ENCODE measurements around the gene ATG16L2.

ATG16L2 gene

DNA sequence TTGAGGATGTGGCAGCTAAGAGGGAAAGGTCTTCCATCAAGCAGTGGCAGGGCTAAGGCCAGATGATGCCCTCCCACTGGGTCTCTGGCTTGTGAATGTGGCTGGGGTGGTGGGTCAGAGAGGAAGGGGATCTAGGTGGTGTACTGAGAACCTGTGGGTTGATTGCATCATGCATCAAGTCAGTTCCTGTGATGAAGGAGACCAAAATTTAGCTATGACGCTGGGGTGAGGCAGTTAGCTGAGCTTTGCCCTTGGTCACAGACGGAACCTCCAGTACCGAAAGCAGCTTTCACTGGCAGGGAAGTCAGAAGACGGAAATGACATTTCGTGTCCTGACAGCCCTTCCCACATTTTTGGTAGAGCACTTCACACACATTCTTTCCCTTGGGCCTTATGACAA is 20.7 kb downstream of the ATG16L2 start:
- Histone ChIP-seq H3K27me3 (ENCODE audit: insufficient read depth, low read depth) (no peaks in the 10 kb centered on the region), H4K20me1 (ENCODE audit: insufficient read depth) (no peaks in the 10 kb centered on the region), H2AFZ (ENCODE audit: low read depth) (no peak overlapping the region), H3K27ac (no peak overlapping the region), H3K36me3 (ENCODE audit: insufficient read depth) (no peaks in the 10 kb centered on the region), H3K9ac (no peak overlapping the region), H3K79me2 (ENCODE audit: insufficient read depth, low read depth) (no peaks in the 10 kb centered on the region), H3K4me1 (ENCODE audit: low read depth, poor library complexity, severe bottlenecking) (peaks cover 4% of the 10 kb centered on the region), H3K4me3 (IDR thresholded peaks at IDR 0.05; ENCODE audit: insufficient read depth, low read depth, low read length) (no peak overlapping the region), H3K4me2 (no peak overlapping the region)
- TF ChIP-seq, protein P1, sequence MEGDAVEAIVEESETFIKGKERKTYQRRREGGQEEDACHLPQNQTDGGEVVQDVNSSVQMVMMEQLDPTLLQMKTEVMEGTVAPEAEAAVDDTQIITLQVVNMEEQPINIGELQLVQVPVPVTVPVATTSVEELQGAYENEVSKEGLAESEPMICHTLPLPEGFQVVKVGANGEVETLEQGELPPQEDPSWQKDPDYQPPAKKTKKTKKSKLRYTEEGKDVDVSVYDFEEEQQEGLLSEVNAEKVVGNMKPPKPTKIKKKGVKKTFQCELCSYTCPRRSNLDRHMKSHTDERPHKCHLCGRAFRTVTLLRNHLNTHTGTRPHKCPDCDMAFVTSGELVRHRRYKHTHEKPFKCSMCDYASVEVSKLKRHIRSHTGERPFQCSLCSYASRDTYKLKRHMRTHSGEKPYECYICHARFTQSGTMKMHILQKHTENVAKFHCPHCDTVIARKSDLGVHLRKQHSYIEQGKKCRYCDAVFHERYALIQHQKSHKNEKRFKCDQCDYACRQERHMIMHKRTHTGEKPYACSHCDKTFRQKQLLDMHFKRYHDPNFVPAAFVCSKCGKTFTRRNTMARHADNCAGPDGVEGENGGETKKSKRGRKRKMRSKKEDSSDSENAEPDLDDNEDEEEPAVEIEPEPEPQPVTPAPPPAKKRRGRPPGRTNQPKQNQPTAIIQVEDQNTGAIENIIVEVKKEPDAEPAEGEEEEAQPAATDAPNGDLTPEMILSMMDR (conservative IDR thresholded peaks at IDR 0.05; ENCODE audit: low read depth, low read length) = no peak

- no peaks in the 10 kb centered on the region for H4K20me1 ChIP-seq (ENCODE audit: insufficient read depth)
Measured at GRCh38 chr11:72836111-72836510, 21.9 kb downstream of the ATG16L2 start.

GRCh38 chr11:72838691-72839305 is 24.6 kb downstream of the ATG16L2 start:
- H3K36me3 ChIP-seq (ENCODE audit: insufficient read depth) = no peaks in the 10 kb centered on the region
- H3K4me1 ChIP-seq (ENCODE audit: low read depth, poor library complexity, severe bottlenecking) = peaks cover 4% of the 10 kb centered on the region
- no peaks in the 10 kb centered on the region for H3K79me2 ChIP-seq (ENCODE audit: insufficient read depth, low read depth)
- H3K9ac ChIP-seq = no peak overlapping the region
- H3K4me3 ChIP-seq (IDR thresholded peaks at IDR 0.05; ENCODE audit: insufficient read depth, low read depth, low read length) = no peak overlapping the region
- H4K20me1 ChIP-seq (ENCODE audit: insufficient read depth) = no peaks in the 10 kb centered on the region
- no peak overlapping the region for H2AFZ ChIP-seq (ENCODE audit: low read depth)
- H3K4me2 ChIP-seq = no peak overlapping the region
- H3K27me3 ChIP-seq (ENCODE audit: insufficient read depth, low read depth) = no peaks in the 10 kb centered on the region
- no peak overlapping the region for H3K27ac ChIP-seq
- TF ChIP-seq, protein P1 (conservative IDR thresholded peaks at IDR 0.05; ENCODE audit: low read depth, low read length) = no peak

More at GRCh38 chr11:72836111-72836510, 21.9 kb downstream of the ATG16L2 start:
- Histone ChIP-seq H3K4me3 (IDR thresholded peaks at IDR 0.05; ENCODE audit: insufficient read depth, low read depth, low read length) (no peak overlapping the region), H3K27ac (no peak overlapping the region), H3K4me1 (ENCODE audit: low read depth, poor library complexity, severe bottlenecking) (peaks cover 4% of the 10 kb centered on the region), H3K9ac (no peak overlapping the region), H3K36me3 (ENCODE audit: insufficient read depth) (no peaks in the 10 kb centered on the region), H3K27me3 (ENCODE audit: insufficient read depth, low read depth) (no peaks in the 10 kb centered on the region), H3K4me2 (no peak overlapping the region), H3K79me2 (ENCODE audit: insufficient read depth, low read depth) (no peaks in the 10 kb centered on the region), H2AFZ (ENCODE audit: low read depth) (no peak overlapping the region)
- TF ChIP-seq, protein P1 (conservative IDR thresholded peaks at IDR 0.05; ENCODE audit: low read depth, low read length) = no peak

DNA sequence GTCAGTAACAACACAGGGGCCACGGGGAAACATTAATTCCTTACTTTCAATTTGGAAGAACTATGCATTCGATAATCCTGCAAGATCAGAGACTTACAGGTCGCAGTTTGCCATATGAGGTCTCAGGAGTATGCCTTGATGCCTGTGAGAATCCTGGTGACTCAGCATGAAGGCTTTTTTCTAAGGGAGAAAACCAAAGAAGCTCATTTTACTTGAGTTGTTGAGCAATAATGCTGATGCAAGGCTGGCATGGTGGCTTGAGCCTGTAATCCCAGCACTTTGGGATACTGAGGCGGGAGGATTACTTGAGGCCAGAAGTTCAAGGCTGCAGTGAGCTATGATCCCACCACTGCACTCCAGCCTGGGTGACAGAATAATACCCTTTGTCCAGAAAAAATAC is 26.6 kb downstream of the ATG16L2 start:
- H3K27ac ChIP-seq = no peak overlapping the region
- H3K36me3 ChIP-seq (ENCODE audit: insufficient read depth) = no peaks in the 10 kb centered on the region
- H3K4me3 ChIP-seq (IDR thresholded peaks at IDR 0.05; ENCODE audit: insufficient read depth, low read depth, low read length) = no peak overlapping the region
- no peak overlapping the region for H2AFZ ChIP-seq (ENCODE audit: low read depth)
- no peaks in the 10 kb centered on the region for H4K20me1 ChIP-seq (ENCODE audit: insufficient read depth)
- H3K4me2 ChIP-seq = no peak overlapping the region
- TF ChIP-seq, protein P1 (conservative IDR thresholded peaks at IDR 0.05; ENCODE audit: low read depth, low read length) = no peak
- no peak overlapping the region for H3K9ac ChIP-seq
- no peaks in the 10 kb centered on the region for H3K79me2 ChIP-seq (ENCODE audit: insufficient read depth, low read depth)
- no peaks in the 10 kb centered on the region for H3K27me3 ChIP-seq (ENCODE audit: insufficient read depth, low read depth)
- H3K4me1 ChIP-seq (ENCODE audit: low read depth, poor library complexity, severe bottlenecking) = no peaks in the 10 kb centered on the region

Data from KMS-11 (cell line).